Mammary epithelial cell (primary cell): ENCODE measurements around the gene SMYD3.

Experiments
- EZH2 ChIP-seq: IDR thresholded peaks from 2 replicates; pipeline ENCODE4 v1.6.1; 2012; ENCODE audit warnings: low read length, inconsistent platforms, borderline replicate concordance
- TF ChIP-seq, protein P1 (sequence below), 2 donors: IDR thresholded peaks in 1 of 2; conservative IDR thresholded peaks in 1 of 2; 2 replicates each; pipeline ENCODE4 v1.5.1; 2011 to 2012; ENCODE audit warnings: inconsistent platforms in 2 of 2, low read length in 2 of 2, mild to moderate bottlenecking in 2 of 2, control low read depth in 1 of 2, low read depth in 1 of 2; ENCODE audit not compliant: insufficient read depth in 1 of 2; ENCODE audit errors: extremely low read depth in 1 of 2

DNA sequence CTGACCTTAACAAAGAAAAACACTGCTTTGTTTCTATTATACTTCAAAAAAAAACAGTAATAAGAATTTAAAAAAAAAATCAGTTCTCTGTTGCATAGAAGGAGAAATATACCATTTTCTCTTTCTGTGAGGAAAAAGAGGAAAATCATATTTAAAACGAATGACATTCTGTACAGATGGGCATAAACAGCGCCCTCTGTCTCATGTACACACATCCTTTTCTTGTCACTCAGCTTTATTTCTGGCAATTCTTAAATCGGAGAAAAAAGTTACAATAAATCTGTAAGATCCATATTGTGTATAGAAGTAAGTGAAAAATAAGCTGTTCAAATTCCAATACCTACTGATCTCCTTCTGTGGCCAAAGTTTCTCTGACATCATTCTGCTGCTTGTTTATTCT is 245.4 kb downstream of the SMYD3 start:
- TF ChIP-seq EZH2 = no peak
- TF ChIP-seq, protein P1, sequence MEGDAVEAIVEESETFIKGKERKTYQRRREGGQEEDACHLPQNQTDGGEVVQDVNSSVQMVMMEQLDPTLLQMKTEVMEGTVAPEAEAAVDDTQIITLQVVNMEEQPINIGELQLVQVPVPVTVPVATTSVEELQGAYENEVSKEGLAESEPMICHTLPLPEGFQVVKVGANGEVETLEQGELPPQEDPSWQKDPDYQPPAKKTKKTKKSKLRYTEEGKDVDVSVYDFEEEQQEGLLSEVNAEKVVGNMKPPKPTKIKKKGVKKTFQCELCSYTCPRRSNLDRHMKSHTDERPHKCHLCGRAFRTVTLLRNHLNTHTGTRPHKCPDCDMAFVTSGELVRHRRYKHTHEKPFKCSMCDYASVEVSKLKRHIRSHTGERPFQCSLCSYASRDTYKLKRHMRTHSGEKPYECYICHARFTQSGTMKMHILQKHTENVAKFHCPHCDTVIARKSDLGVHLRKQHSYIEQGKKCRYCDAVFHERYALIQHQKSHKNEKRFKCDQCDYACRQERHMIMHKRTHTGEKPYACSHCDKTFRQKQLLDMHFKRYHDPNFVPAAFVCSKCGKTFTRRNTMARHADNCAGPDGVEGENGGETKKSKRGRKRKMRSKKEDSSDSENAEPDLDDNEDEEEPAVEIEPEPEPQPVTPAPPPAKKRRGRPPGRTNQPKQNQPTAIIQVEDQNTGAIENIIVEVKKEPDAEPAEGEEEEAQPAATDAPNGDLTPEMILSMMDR (conservative IDR thresholded peaks at IDR 0.05 in 1 of 2, IDR thresholded peaks at IDR 0.05 in 1 of 2; ENCODE audit: extremely low read depth in 1 of 2, insufficient read depth in 1 of 2, low read depth in 1 of 2, low read length in 2 of 2) = no peak
